LNCaP clone FGC (cell line): Measurements from ENCODE around the gene OR6N1.

Source experiments
- DNase-seq: peaks from one replicate; pipeline ENCODE4 v3.0.0-alpha.2; 2011; ENCODE audit warnings: low read depth
- H3K4me3 ChIP-seq: 2 replicates; pipeline ENCODE4 v1.5.1; 2011; ENCODE audit warnings: mild to moderate bottlenecking, low read depth, low read length, control low read depth
- CTCF ChIP-seq: IDR thresholded peaks from 2 replicates; pipeline ENCODE4 v1.5.1; 2012; ENCODE audit warnings: mild to moderate bottlenecking; ENCODE audit not compliant: control insufficient read depth, insufficient read depth; ENCODE audit errors: extremely low read depth

The OR6N1 gene

GRCh38 chr1:158728510-158729225 is 43.3 kb downstream of the OR6N1 start:
- no peak overlapping the region for H3K4me3 ChIP-seq
- no peak for TF ChIP-seq CTCF
- no peak for DNase-seq

GRCh38 chr1:158724442-158724841 is 47.6 kb downstream of the OR6N1 start:
- no peak for TF ChIP-seq CTCF
- DNase-seq = no peak
- no peak overlapping the region for H3K4me3 ChIP-seq

- no peak for TF ChIP-seq CTCF
- no peak for DNase-seq
- no peak within 1 kb of the TSS for H3K4me3 ChIP-seq
Observed at GRCh38 chr1:158720620-158721019, 51.4 kb downstream of the OR6N1 start, which contains the start of gene OR6K3. OR6K3 (minus strand) TSS chr1:158720720; CDS start chr1:158718115, 2,605 bp downstream.

- no peak for TF ChIP-seq CTCF
- no peak for DNase-seq
- H3K4me3 ChIP-seq = no peak overlapping the region
Observed at GRCh38 chr1:158719664-158720063, 52.3 kb downstream of the OR6N1 start.

GRCh38 chr1:158717344-158717743 is 54.7 kb downstream of the OR6N1 start:
- no peak for TF ChIP-seq CTCF
- no peak for DNase-seq
- no peak overlapping the region for H3K4me3 ChIP-seq

- TF ChIP-seq CTCF = no peak
- DNase-seq = no peak
- no peak overlapping the region for H3K4me3 ChIP-seq
Observed at GRCh38 chr1:158716335-158716734, 55.7 kb downstream of the OR6N1 start.

- no peak for DNase-seq
- TF ChIP-seq CTCF = no peak
Observed at GRCh38 chr1:158714754-158715153, 57.2 kb downstream of the OR6N1 start.

More at GRCh38 chr1:158714754-158715153, 57.2 kb downstream of the OR6N1 start:
- H3K4me3 ChIP-seq = no peak overlapping the region
